ENCODE data around the gene CD53. TPM values are rescaled to one million over a fixed set of nuclear protein-coding genes. Genes with fewer than 3 reads are reported as not detected.

Gene CD53
- total RNA-seq, 4 donors from 2014 or later: 6.2 to 11.1 (median 9.3) TPM

DNA sequence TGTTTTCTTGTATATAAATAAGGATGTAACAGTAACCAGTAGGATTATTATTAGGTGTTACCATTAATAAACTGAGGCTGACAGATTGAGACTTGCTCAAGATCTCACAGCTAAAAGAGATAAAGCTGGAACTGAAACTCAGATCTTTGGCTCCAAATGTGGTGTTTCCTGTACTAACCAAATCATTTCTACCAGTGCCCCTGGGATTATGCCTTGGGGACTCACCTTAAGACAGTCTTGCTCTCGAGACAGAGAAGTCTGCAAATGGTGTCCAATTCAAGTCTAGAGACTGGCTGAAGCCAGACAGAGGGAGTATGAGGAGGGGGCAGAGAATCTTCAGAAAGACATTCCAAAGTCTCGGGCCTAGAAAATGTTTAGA is 593 bp upstream of the CD53 start:
- WGBS: 45% methylated on average over 2 of the region's 2 CpGs
- peak overlapping the region; percentile 54 for H3K27ac ChIP-seq
- DNase-seq (ENCODE audit: low spot score in 2 of 2): no peak

DNA sequence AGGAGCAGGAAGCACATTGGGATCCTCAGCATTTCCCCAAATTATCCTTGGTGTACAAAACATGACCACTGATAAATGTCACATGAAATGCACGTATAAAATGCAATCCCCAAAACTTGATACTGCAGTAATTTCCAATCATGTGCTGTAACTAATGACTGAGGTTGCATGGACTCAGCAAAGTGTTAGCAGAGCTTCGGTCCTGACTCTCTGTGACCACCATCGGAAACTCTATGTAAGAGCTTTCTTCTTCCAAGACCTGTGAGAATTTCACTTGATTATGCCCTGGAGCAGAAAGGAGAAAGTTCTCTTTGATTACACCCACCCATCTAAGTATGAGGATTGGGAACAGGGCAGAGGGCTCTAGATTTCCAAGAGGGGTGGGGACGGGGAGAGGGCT is 908 bp downstream of the CD53 start:
- Histone ChIP-seq H3K9me3 (no peaks in the 10 kb centered on the region), H3K27ac (peak overlapping the region; percentile 20), H3K4me1 (no peaks in the 10 kb centered on the region), H3K36me3 (no peaks in the 10 kb centered on the region), H3K27me3 (no peaks in the 10 kb centered on the region), H3K4me3 (peak overlapping the region; percentile 39)
- WGBS: 57% methylated on average over 4 of the region's 4 CpGs
- TF ChIP-seq POLR2A (IDR thresholded peaks at IDR 0.05) (no peak), POLR2AphosphoS5 (IDR thresholded peaks at IDR 0.05) (no peak), EP300 (IDR thresholded peaks at IDR 0.05) (no peak)
- TF ChIP-seq, protein P1, sequence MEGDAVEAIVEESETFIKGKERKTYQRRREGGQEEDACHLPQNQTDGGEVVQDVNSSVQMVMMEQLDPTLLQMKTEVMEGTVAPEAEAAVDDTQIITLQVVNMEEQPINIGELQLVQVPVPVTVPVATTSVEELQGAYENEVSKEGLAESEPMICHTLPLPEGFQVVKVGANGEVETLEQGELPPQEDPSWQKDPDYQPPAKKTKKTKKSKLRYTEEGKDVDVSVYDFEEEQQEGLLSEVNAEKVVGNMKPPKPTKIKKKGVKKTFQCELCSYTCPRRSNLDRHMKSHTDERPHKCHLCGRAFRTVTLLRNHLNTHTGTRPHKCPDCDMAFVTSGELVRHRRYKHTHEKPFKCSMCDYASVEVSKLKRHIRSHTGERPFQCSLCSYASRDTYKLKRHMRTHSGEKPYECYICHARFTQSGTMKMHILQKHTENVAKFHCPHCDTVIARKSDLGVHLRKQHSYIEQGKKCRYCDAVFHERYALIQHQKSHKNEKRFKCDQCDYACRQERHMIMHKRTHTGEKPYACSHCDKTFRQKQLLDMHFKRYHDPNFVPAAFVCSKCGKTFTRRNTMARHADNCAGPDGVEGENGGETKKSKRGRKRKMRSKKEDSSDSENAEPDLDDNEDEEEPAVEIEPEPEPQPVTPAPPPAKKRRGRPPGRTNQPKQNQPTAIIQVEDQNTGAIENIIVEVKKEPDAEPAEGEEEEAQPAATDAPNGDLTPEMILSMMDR (IDR thresholded peaks at IDR 0.05): no peak
- no peak for DNase-seq (ENCODE audit: low spot score in 2 of 2)

More for the DNA sequence above, 593 bp upstream of the CD53 start:
- Histone ChIP-seq H3K36me3 (no peaks in the 10 kb centered on the region), H3K27me3 (no peaks in the 10 kb centered on the region), H3K9me3 (no peaks in the 10 kb centered on the region), H3K4me3 (peak overlapping the region; percentile 39), H3K4me1 (no peaks in the 10 kb centered on the region)
- TF ChIP-seq POLR2A (IDR thresholded peaks at IDR 0.05): no peak
- TF ChIP-seq EP300 (IDR thresholded peaks at IDR 0.05): no peak
- TF ChIP-seq, protein P1 (IDR thresholded peaks at IDR 0.05): no peak
- TF ChIP-seq POLR2AphosphoS5 (IDR thresholded peaks at IDR 0.05): no peak

DNA sequence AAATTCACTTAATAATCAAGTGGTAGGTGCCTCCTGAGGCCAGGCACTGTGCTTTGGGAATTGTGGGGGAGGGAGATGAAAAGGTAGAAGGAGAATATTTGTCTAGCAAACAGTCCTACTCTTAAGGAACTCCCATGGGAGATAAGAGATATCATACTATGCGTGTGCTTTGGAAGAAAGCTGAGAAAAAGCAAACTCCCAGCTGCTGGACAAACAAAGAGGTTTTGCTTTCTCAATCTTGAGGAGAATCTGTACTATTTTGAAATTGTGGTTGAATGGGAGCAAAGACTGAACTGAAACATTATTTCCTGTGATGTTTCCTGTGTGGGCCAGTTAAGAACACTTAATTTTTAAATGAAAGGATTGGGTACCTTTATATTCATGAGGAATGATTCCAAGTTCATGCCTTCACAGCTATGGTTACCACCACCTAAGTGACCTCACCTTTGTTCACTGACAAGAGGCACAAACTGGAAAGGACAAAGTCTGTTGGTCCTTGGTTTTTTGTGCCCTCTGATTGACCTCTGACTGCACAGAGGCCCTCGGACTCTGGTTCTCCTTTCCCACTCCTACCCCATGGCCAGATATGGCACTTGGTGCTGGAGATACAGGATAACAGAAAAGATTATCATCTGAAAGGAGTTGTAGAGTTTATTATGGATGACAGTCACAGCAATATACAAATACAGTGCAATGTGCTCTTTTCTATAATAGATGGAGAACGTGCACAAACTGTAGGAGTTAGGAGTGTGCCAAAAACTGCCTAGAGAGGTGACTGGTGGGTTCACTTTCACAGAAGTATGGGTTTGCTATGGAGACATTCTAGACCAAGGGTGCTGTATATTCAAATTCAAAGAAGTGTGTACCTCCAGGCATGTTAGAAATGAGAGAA is 1.6 kb downstream of the CD53 start:
- TF ChIP-seq POLR2A (IDR thresholded peaks at IDR 0.05) (no peak), EP300 (IDR thresholded peaks at IDR 0.05) (no peak), POLR2AphosphoS5 (IDR thresholded peaks at IDR 0.05) (no peak)
- TF ChIP-seq, protein P1 (IDR thresholded peaks at IDR 0.05): no peak
- H3K9me3 ChIP-seq: no peaks in the 10 kb centered on the region
- H3K4me1 ChIP-seq: no peaks in the 10 kb centered on the region
- peak overlapping the region; percentile 39 for H3K4me3 ChIP-seq
- DNase-seq (ENCODE audit: low spot score in 2 of 2): no peak
- H3K27ac ChIP-seq: peak overlapping the region; percentile 20
- no peaks in the 10 kb centered on the region for H3K36me3 ChIP-seq
- H3K27me3 ChIP-seq: no peaks in the 10 kb centered on the region
- WGBS: 68% methylated on average over 3 of the region's 3 CpGs

DNA sequence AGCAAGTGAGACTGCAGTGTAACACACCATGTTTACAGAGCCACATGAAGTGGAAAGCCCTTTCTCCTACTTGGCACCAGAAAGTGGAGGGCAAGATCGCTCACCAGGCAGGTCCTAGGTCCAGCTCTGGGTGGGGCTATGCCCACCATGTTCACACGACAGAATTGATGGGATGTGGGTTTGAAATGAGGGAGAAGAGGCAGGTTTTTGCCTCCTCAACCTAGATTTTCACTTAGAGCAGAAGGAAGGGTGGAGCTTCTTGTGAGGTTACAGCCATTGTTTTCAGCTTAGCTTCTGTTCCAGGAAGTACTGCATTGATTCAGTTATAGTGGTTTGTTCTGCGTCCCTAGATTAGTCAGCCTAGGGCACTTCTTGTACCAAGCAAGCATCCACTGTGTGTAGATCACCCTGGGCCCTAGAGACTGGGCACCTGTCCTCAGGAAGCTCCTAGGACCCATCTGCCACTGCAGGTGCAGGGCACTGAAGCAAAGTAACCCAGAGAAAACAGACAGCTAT is 2.3 kb downstream of the CD53 start:
- peak overlapping the region; percentile 39 for H3K4me3 ChIP-seq
- no peaks in the 10 kb centered on the region for H3K4me1 ChIP-seq
- DNase-seq (ENCODE audit: low spot score in 2 of 2): no peak
- peak overlapping the region; percentile 2 for H3K27ac ChIP-seq
- no peaks in the 10 kb centered on the region for H3K36me3 ChIP-seq
- H3K27me3 ChIP-seq: no peaks in the 10 kb centered on the region
- TF ChIP-seq, protein P1 (IDR thresholded peaks at IDR 0.05): no peak
- TF ChIP-seq POLR2AphosphoS5 (IDR thresholded peaks at IDR 0.05): no peak
- WGBS: 62% methylated on average over 3 of the region's 3 CpGs
- H3K9me3 ChIP-seq: no peaks in the 10 kb centered on the region

DNA sequence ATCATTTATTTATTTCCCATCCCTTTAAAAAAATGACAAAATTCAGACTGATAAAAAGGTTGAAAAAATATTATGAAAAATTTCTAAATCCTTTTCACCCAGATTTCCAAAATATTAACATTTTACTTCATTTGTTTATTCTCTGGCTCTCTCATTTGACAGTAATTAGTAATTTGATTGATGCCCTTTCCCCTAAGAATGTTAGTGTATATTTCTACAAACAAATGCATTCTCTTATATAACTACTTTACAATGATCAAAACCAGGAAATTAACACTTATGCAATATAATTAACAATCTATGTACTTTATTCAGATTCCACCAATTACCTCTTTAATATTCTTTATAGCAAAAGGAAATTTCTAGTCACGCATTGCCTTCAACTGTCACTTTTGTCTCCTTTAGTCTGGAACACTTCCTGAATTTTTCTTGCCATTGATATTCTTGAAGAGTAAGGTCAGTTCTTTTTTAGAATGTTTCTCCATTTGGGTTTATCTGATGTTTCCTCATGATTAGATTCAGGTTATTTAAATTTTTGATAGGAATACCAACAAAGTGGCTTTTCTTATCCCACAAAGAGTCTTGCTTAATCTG is 3.9 kb downstream of the CD53 start:
- no peaks in the 10 kb centered on the region for H3K9me3 ChIP-seq
- H3K4me3 ChIP-seq: no peak overlapping the region
- H3K4me1 ChIP-seq: no peaks in the 10 kb centered on the region
- TF ChIP-seq, protein P1 (IDR thresholded peaks at IDR 0.05): no peak
- 77% methylated on average over 1 of the region's 1 CpG for whole genome bisulfite sequencing
- H3K27me3 ChIP-seq: no peaks in the 10 kb centered on the region
- no peak for DNase-seq (ENCODE audit: low spot score in 2 of 2)
- H3K27ac ChIP-seq: no peak overlapping the region
- H3K36me3 ChIP-seq: no peaks in the 10 kb centered on the region

Measured in suprapubic skin (tissue), 4 donors.